Smooth muscle cell (in vitro differentiated cells): ENCODE results near the gene STK24. TPM values are rescaled to one million over a fixed set of nuclear protein-coding genes. Genes with fewer than 3 reads are reported as not detected.

Experiments
- DNase-seq: peaks from one replicate; lab custom pipeline; 2025; ENCODE audit not compliant: unreplicated experiment; lab: John Stamatoyannopoulos, UW
- H2AFZ ChIP-seq: fragments of 200-600 bp; sonication (generic); 2 replicates; pipeline ENCODE4 v1.6.0; 2016; ENCODE audit warnings: antibody characterized with exemption, low read depth, mild to moderate bottlenecking
- H3F3A ChIP-seq: fragments of 200-600 bp; sonication (generic); 2 replicates; pipeline ENCODE4 v1.6.0; 2017; ENCODE audit warnings: antibody characterized with exemption, low read depth
- H3K27ac ChIP-seq: fragments of 200-600 bp; sonication (generic); 2 replicates; pipeline ENCODE4 v1.5.1; 2016; ENCODE audit warnings: low read depth, mild to moderate bottlenecking
- H3K27me3 ChIP-seq: fragments of 200-600 bp; sonication (generic); 2 replicates; pipeline ENCODE4 v1.6.1; 2016; ENCODE audit warnings: low read depth, mild to moderate bottlenecking
- H3K36me3 ChIP-seq: fragments of 200-600 bp; sonication (generic); 2 replicates; pipeline ENCODE4 v1.5.1; 2016; ENCODE audit warnings: low read depth
- H3K4me1 ChIP-seq: fragments of 200-600 bp; sonication (generic); 2 replicates; pipeline ENCODE4 v1.5.1; 2016; ENCODE audit warnings: low read depth
- H3K4me2 ChIP-seq: fragments of 200-600 bp; sonication (generic); 2 replicates; pipeline ENCODE4 v1.6.0; 2016; ENCODE audit warnings: mild to moderate bottlenecking
- H3K4me3 ChIP-seq: fragments of 200-600 bp; sonication (generic); 2 replicates; pipeline ENCODE4 v1.5.1; 2016; ENCODE audit warnings: mild to moderate bottlenecking
- H3K79me2 ChIP-seq: fragments of 200-600 bp; sonication (generic); 2 replicates; pipeline ENCODE4 v1.6.0; 2016; ENCODE audit warnings: low read depth, mild to moderate bottlenecking
- H3K9ac ChIP-seq: fragments of 200-600 bp; sonication (generic); 2 replicates; pipeline ENCODE4 v1.6.0; 2016; ENCODE audit warnings: low read depth
- H3K9me3 ChIP-seq: fragments of 200-600 bp; sonication (generic); replicated peaks from 2 replicates; pipeline ENCODE4 v1.5.1; 2016; ENCODE audit warnings: low read depth
- H4K20me1 ChIP-seq: fragments of 200-600 bp; sonication (generic); 2 replicates; pipeline ENCODE4 v1.6.0; 2016; ENCODE audit warnings: low read depth
- CTCF ChIP-seq: fragments of 200-600 bp; sonication (generic); IDR thresholded peaks from 2 replicates; pipeline ENCODE4 v1.5.1; 2017; ENCODE audit warnings: borderline replicate concordance, mild to moderate bottlenecking, antibody characterized with exemption; ENCODE audit not compliant: insufficient read depth, poor library complexity, severe bottlenecking
- WGBS: methylation state at CpG from one replicate; pipeline ENCODE4 v1.1.7; 2016; ENCODE audit warnings: low lambda C conversion rate; 5-methylcytosine and 5-hydroxymethylcytosine counted together
- polyA plus RNA-seq: library from polyadenylated mRNA; unstranded; fragments of >200 nt; fragmentation: Nextera tagmentation; extraction: Ambion mirVana; gene quantifications from 2 replicates; pipeline ENCODE4 v1.2.1, GENCODE V29; 2016
- total RNA-seq: library from RNA; depleted of rRNA; stranded (reverse); fragments of >200 nt; gene quantifications from 2 replicates; pipeline ENCODE4 v1.2.3, GENCODE V29; 2014

The STK24 gene
- total and polyA plus RNA-seq, 2 experiments from 2014 or later, result 80.2 to 89.1 TPM

DNA sequence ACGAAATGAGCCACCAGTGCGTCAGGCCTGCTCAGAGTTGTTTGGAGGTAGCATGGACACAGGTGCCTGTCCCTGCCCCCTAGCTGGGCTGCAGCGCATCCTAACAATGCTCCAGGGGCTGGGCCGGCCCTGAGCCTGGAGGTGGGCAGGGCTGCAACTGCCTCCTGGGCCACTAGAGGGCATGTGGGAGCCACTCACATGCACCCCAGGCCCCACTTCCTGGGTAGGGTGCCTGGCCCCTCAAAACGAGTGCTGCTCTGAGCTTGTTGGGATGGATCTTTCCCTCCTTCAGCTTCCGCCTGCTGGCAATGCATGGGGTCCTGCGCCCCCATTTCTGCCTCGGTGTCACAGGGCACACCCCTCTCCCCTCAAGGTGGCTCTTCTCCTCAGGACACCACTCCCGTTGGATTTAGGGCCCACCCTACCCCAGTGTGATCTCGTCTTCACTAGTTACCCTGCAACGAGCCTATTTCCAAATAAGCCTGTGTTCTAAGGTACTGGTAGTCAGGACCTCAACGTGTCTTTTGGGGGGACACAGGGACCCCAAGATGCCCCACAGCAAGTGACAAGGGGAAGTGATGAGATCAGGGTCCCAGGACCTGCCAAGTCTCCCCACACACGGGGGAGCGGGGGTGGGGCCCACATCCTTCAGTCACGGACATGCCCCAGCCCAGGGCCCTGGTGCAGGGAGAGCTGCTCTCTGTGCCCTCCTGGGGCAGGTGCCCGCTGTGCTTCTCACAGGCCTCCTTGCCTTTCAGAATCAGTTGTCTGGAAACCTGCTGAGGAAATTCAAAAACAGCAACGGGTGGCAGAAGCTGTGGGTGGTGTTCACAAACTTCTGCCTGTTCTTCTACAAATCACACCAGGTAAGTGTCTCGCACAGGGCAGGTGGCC is 131.3 kb downstream of the STK24 start:
- H4K20me1 ChIP-seq, result peaks cover 26% of the 10 kb centered on the region
- H3K27me3 ChIP-seq, result no peaks in the 10 kb centered on the region
- no peaks in the 10 kb centered on the region for H3K36me3 ChIP-seq
- WGBS, result 47% methylated on average over 18 of the region's 18 CpGs
- no peaks in the 10 kb centered on the region for H3K79me2 ChIP-seq
- no peak overlapping the region for H3K4me2 ChIP-seq
- H3K9me3 ChIP-seq, result no peaks in the 10 kb centered on the region
- H3F3A ChIP-seq, result peaks cover 36% of the 10 kb centered on the region
- H3K4me1 ChIP-seq, result peaks cover 3% of the 10 kb centered on the region
- no peak overlapping the region for H3K4me3 ChIP-seq
- peak; percentile 15 for DNase-seq
- H3K9ac ChIP-seq, result no peak overlapping the region
- TF ChIP-seq CTCF, result peak; percentile 94
- no peak overlapping the region for H2AFZ ChIP-seq
- H3K27ac ChIP-seq, result no peak overlapping the region

- no peak overlapping the region for H3K9ac ChIP-seq
- no peak overlapping the region for H3K4me3 ChIP-seq
- no peaks in the 10 kb centered on the region for H3K79me2 ChIP-seq
- H3K4me2 ChIP-seq, result no peak overlapping the region
- 99% methylated on average over 16 of the region's 16 CpGs for WGBS
- H3K9me3 ChIP-seq, result no peaks in the 10 kb centered on the region
- no peaks in the 10 kb centered on the region for H3K27me3 ChIP-seq
- TF ChIP-seq CTCF, result no peak
- H3K4me1 ChIP-seq, result no peaks in the 10 kb centered on the region
- peaks cover 14% of the 10 kb centered on the region for H4K20me1 ChIP-seq
- peak overlapping the region; percentile 88 for H3K27ac ChIP-seq
- H3K36me3 ChIP-seq, result no peaks in the 10 kb centered on the region
- H3F3A ChIP-seq, result peaks cover 29% of the 10 kb centered on the region
- no peak overlapping the region for H2AFZ ChIP-seq
- DNase-seq, result no peak
These were observed 132.5 kb downstream of the STK24 start for GRCh38 chr13:98444381-98444780.

DNA sequence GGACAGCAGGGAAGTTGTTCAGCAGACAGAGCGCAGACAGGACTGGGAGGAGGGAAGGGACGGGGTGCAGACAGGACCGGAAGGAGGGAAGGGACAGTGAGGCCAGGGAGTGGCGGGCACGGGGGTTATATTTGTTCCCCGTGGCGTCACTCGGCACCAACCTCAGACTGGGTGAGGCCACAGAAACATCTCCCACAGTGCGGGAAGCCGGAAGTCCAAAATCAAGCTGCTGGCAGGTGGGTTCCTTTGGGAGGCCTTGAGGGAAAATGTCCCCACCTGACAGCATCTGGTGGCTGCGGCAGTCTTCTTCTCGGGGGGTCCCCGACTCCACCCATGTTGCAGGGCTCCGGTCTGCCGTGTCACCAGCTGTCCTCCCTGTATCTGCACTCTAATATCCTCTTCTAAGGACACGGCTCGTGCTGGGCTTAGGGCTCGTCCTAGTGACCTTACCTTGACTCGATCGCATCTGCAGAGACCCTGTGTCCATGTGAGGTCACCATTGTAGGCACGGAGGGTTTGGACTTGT is 133.0 kb downstream of the STK24 start:
- no peak overlapping the region for H3K4me2 ChIP-seq
- H3F3A ChIP-seq, result peaks cover 25% of the 10 kb centered on the region
- H3K36me3 ChIP-seq, result no peaks in the 10 kb centered on the region
- peak overlapping the region; percentile 88 for H3K27ac ChIP-seq
- TF ChIP-seq CTCF, result no peak
- peak overlapping the region; percentile 72 for H3K9ac ChIP-seq
- WGBS, result 92% methylated on average over 20 of the region's 21 CpGs
- DNase-seq, result no peak
- H3K9me3 ChIP-seq, result no peaks in the 10 kb centered on the region
- no peak overlapping the region for H3K4me3 ChIP-seq
- H4K20me1 ChIP-seq, result peaks cover 13% of the 10 kb centered on the region
- H3K79me2 ChIP-seq, result no peaks in the 10 kb centered on the region
- H3K27me3 ChIP-seq, result no peaks in the 10 kb centered on the region
- no peaks in the 10 kb centered on the region for H3K4me1 ChIP-seq
- H2AFZ ChIP-seq, result no peak overlapping the region
